ENCODE results near the gene SDHA. TPM values are rescaled to one million over a fixed set of nuclear protein-coding genes. Genes with fewer than 3 reads are reported as not detected.
"Not testable (repeated sequence)": the region's sequence is repeated elsewhere in the genome, so short reads cannot be mapped to it uniquely, and the experiment has no call there.

The SDHA gene
- 100 to 1,000 TPM; 132 to 177 TPM for total RNA-seq

GRCh38 chr5:217494-218456 lies at the start of gene SDHA, which contains the start of gene CCDC127:
Gene SDHA (plus strand): TSS chr5:218320. CDS start chr5:218356, 36 bp downstream.
Gene CCDC127 (minus strand): TSS chr5:218153. CDS start chr5:216849, 1,304 bp downstream.
- not testable (repeated sequence) for H3K9me3 Mint-ChIP-seq, H3K27me3 Mint-ChIP-seq
- peak within 1 kb of the TSS; percentile 95 for H3K27ac Mint-ChIP-seq
- H3K4me3 Mint-ChIP-seq: peak within 1 kb of the TSS; percentile 96
- H3K36me3 Mint-ChIP-seq (ENCODE audit: low read depth): peaks cover 69% of the 10 kb centered on the region
- peaks cover 23% of the 10 kb centered on the region for H3K4me1 Mint-ChIP-seq
- ATAC-seq (replicated peaks): peak; percentile 83

- Mint-ChIP-seq H3K27me3 (peaks cover 10% of the 10 kb centered on the region), H3K4me3 (no peak overlapping the region), H3K9me3 (no peaks in the 10 kb centered on the region), H3K4me1 (no peaks in the 10 kb centered on the region), H3K27ac (no peak overlapping the region), H3K36me3 (ENCODE audit: low read depth) (no peaks in the 10 kb centered on the region)
- ATAC-seq (replicated peaks): no peak
These were observed 48.9 kb upstream of the SDHA start for GRCh38 chr5:169071-169727.

GRCh38 chr5:169728-170094 lies 48.4 kb upstream of the SDHA start:
- no peak overlapping the region for H3K27ac Mint-ChIP-seq
- H3K4me3 Mint-ChIP-seq: no peak overlapping the region
- no peaks in the 10 kb centered on the region for H3K36me3 Mint-ChIP-seq (ENCODE audit: low read depth)
- no peaks in the 10 kb centered on the region for H3K9me3 Mint-ChIP-seq
- ATAC-seq (replicated peaks): no peak
- no peaks in the 10 kb centered on the region for H3K4me1 Mint-ChIP-seq
- H3K27me3 Mint-ChIP-seq: peaks cover 10% of the 10 kb centered on the region

GRCh38 chr5:170971-171800 lies 46.9 kb upstream of the SDHA start:
- H3K27ac Mint-ChIP-seq: no peak overlapping the region
- H3K9me3 Mint-ChIP-seq: no peaks in the 10 kb centered on the region
- no peak for ATAC-seq (replicated peaks)
- H3K4me1 Mint-ChIP-seq: no peaks in the 10 kb centered on the region
- peaks cover 10% of the 10 kb centered on the region for H3K27me3 Mint-ChIP-seq
- H3K36me3 Mint-ChIP-seq (ENCODE audit: low read depth): no peaks in the 10 kb centered on the region
- H3K4me3 Mint-ChIP-seq: no peak overlapping the region

- ATAC-seq (replicated peaks): no peak
- no peak overlapping the region for H3K27ac Mint-ChIP-seq
- H3K9me3 Mint-ChIP-seq: no peaks in the 10 kb centered on the region
- H3K4me1 Mint-ChIP-seq: no peaks in the 10 kb centered on the region
- no peak overlapping the region for H3K4me3 Mint-ChIP-seq
- peaks cover 10% of the 10 kb centered on the region for H3K27me3 Mint-ChIP-seq
- no peaks in the 10 kb centered on the region for H3K36me3 Mint-ChIP-seq (ENCODE audit: low read depth)
These were observed 46.3 kb upstream of the SDHA start for GRCh38 chr5:171801-172331.

- Mint-ChIP-seq H3K27ac (no peak overlapping the region), H3K4me3 (no peak overlapping the region), H3K27me3 (peaks cover 10% of the 10 kb centered on the region), H3K9me3 (no peaks in the 10 kb centered on the region), H3K36me3 (ENCODE audit: low read depth) (no peaks in the 10 kb centered on the region), H3K4me1 (no peaks in the 10 kb centered on the region)
- ATAC-seq (replicated peaks): no peak
These were observed 45.7 kb upstream of the SDHA start for GRCh38 chr5:172421-172820.

GRCh38 chr5:172841-173251 lies 45.3 kb upstream of the SDHA start:
- Mint-ChIP-seq H3K36me3 (ENCODE audit: low read depth) (no peaks in the 10 kb centered on the region), H3K4me1 (no peaks in the 10 kb centered on the region), H3K4me3 (no peak overlapping the region), H3K27ac (no peak overlapping the region), H3K27me3 (peaks cover 10% of the 10 kb centered on the region), H3K9me3 (no peaks in the 10 kb centered on the region)
- ATAC-seq (replicated peaks): no peak

GRCh38 chr5:173392-174290 lies 44.5 kb upstream of the SDHA start:
- no peak overlapping the region for H3K4me3 Mint-ChIP-seq
- H3K4me1 Mint-ChIP-seq: no peaks in the 10 kb centered on the region
- H3K36me3 Mint-ChIP-seq (ENCODE audit: low read depth): no peaks in the 10 kb centered on the region
- peaks cover 10% of the 10 kb centered on the region for H3K27me3 Mint-ChIP-seq
- H3K9me3 Mint-ChIP-seq: no peaks in the 10 kb centered on the region
- no peak for ATAC-seq (replicated peaks)
- H3K27ac Mint-ChIP-seq: no peak overlapping the region

GRCh38 chr5:174291-174600 lies 43.9 kb upstream of the SDHA start:
- H3K4me1 Mint-ChIP-seq: no peaks in the 10 kb centered on the region
- no peak for ATAC-seq (replicated peaks)
- H3K4me3 Mint-ChIP-seq: no peak overlapping the region
- H3K36me3 Mint-ChIP-seq (ENCODE audit: low read depth): no peaks in the 10 kb centered on the region
- no peak overlapping the region for H3K27ac Mint-ChIP-seq
- H3K27me3 Mint-ChIP-seq: peaks cover 10% of the 10 kb centered on the region
- no peaks in the 10 kb centered on the region for H3K9me3 Mint-ChIP-seq

GRCh38 chr5:174876-175465 lies 43.1 kb upstream of the SDHA start:
- Mint-ChIP-seq H3K27me3 (peaks cover 14% of the 10 kb centered on the region), H3K36me3 (ENCODE audit: low read depth) (no peaks in the 10 kb centered on the region), H3K4me1 (no peaks in the 10 kb centered on the region), H3K27ac (no peak overlapping the region), H3K4me3 (no peak overlapping the region), H3K9me3 (no peaks in the 10 kb centered on the region)
- no peak for ATAC-seq (replicated peaks)

GRCh38 chr5:176296-176823 lies 41.8 kb upstream of the SDHA start:
- H3K27ac Mint-ChIP-seq: no peak overlapping the region

GRCh38 chr5:178110-178509 lies 40.0 kb upstream of the SDHA start:
- ATAC-seq (replicated peaks): no peak
- Mint-ChIP-seq H3K27me3 (peaks cover 20% of the 10 kb centered on the region), H3K27ac (no peak overlapping the region), H3K4me1 (no peaks in the 10 kb centered on the region), H3K4me3 (no peak overlapping the region), H3K9me3 (no peaks in the 10 kb centered on the region), H3K36me3 (ENCODE audit: low read depth) (no peaks in the 10 kb centered on the region)

More at GRCh38 chr5:176296-176823, 41.8 kb upstream of the SDHA start:
- Mint-ChIP-seq H3K4me3 (no peak overlapping the region), H3K4me1 (no peaks in the 10 kb centered on the region), H3K27me3 (peaks cover 20% of the 10 kb centered on the region), H3K36me3 (ENCODE audit: low read depth) (no peaks in the 10 kb centered on the region), H3K9me3 (no peaks in the 10 kb centered on the region)
- no peak for ATAC-seq (replicated peaks)

- H3K27ac Mint-ChIP-seq: no peak overlapping the region
- no peak for ATAC-seq (replicated peaks)
- H3K4me1 Mint-ChIP-seq: no peaks in the 10 kb centered on the region
- H3K36me3 Mint-ChIP-seq (ENCODE audit: low read depth): no peaks in the 10 kb centered on the region
- peaks cover 14% of the 10 kb centered on the region for H3K27me3 Mint-ChIP-seq
- H3K4me3 Mint-ChIP-seq: no peak overlapping the region
- no peaks in the 10 kb centered on the region for H3K9me3 Mint-ChIP-seq
These were observed 38.7 kb upstream of the SDHA start for GRCh38 chr5:179401-179800.
